B cell (primary cell): ENCODE data around the gene DUSP7. TPM values are rescaled to one million over a fixed set of nuclear protein-coding genes. Genes with fewer than 3 reads are reported as not detected.

Source experiments
- ATAC-seq: fragments of 200-7000 bp; cut with Tn5 transposase; one replicate; pipeline ENCODE4 v1.10.0; 2021; ENCODE audit warnings: low read depth, mild to moderate bottlenecking, moderate number of reproducible peaks, moderate library complexity
- CTCF ChIA-PET: fragments of 350-600 bp; sonication (Branson Sonifier 250); formaldehyde crosslinking; loops from one replicate; lab custom pipeline; 2021; ENCODE audit warnings: antibody characterized with exemption, inconsistent platforms; lab: Charles Lee
- POLR2A ChIA-PET: fragments of 350-600 bp; sonication (Branson Sonifier 250); formaldehyde crosslinking; loops from one replicate; lab custom pipeline; 2021; ENCODE audit warnings: antibody characterized with exemption; lab: Charles Lee
- DNase-seq: peaks from one replicate; pipeline ENCODE4 v3.0.0; 2013
- H2AFZ ChIP-seq: 2 replicates; pipeline ENCODE4 v1.6.1; 2012; ENCODE audit warnings: mild to moderate bottlenecking, low read depth, low read length; ENCODE audit not compliant: insufficient read depth, poor library complexity, severe bottlenecking
- H3K27ac ChIP-seq, 2 donors: 1 replicate in 1 of 2; 2 replicates in 1 of 2; pipeline ENCODE4 v1.5.1; 2012 to 2013; ENCODE audit warnings: low read length in 2 of 2, mild to moderate bottlenecking in 2 of 2, moderate library complexity in 1 of 2
- H3K27me3 ChIP-seq, 4 experiments: fragments of 200-600 bp in 1 of 4; sonication (generic) in 1 of 4; replicated peaks in 1 of 4; 1 replicate in 2 of 4; 2 replicates in 2 of 4; pipeline versions ENCODE4 v1.6.1 to v1.7.0; 2013 to 2016; ENCODE audit warnings: low read length in 3 of 4, mild to moderate bottlenecking in 2 of 4, mixed read lengths in 1 of 4, moderate library complexity in 1 of 4; ENCODE audit not compliant: insufficient read depth in 4 of 4, control insufficient read depth in 3 of 4; ENCODE audit errors: control extremely low read depth in 1 of 4
- H3K36me3 ChIP-seq, 2 experiments: replicated peaks in 1 of 2; 1 replicate in 1 of 2; 2 replicates in 1 of 2; pipeline versions ENCODE4 v1.6.1 to v1.7.1; 2013; ENCODE audit warnings: low read length in 1 of 2; ENCODE audit not compliant: insufficient read depth in 2 of 2, control insufficient read depth in 1 of 2; ENCODE audit errors: control extremely low read depth in 1 of 2, extremely low read depth in 1 of 2
- H3K4me1 ChIP-seq, 2 donors: fragments of 200-600 bp in 1 of 2; sonication (generic) in 1 of 2; 1 replicate in 1 of 2; 2 replicates in 1 of 2; pipeline versions ENCODE4 v1.5.1 to v1.6.1; 2013 to 2017; ENCODE audit warnings: low read length in 2 of 2; ENCODE audit not compliant: control insufficient read depth in 2 of 2, insufficient read depth in 2 of 2
- H3K4me2 ChIP-seq: replicated peaks from 2 replicates; pipeline ENCODE3; 2012; ENCODE audit warnings: mild to moderate bottlenecking, low read depth, low read length; ENCODE audit not compliant: poor library complexity, severe bottlenecking
- H3K4me3 ChIP-seq, 5 experiments: fragments of 200-600 bp in 1 of 5; sonication (generic) in 1 of 5; 1 replicate in 3 of 5; 2 replicates in 2 of 5; pipeline versions ENCODE4 v1.5.1 to v1.7.0; 2011 to 2016; ENCODE audit warnings: low read length in 4 of 5, mild to moderate bottlenecking in 4 of 5, low read depth in 2 of 5, control low read depth in 1 of 5, moderate library complexity in 1 of 5; ENCODE audit not compliant: insufficient read depth in 1 of 5; ENCODE audit errors: control extremely low read depth in 1 of 5, extremely low read depth in 1 of 5
- H3K79me2 ChIP-seq: fragments of 200-600 bp; sonication (generic); one replicate; pipeline ENCODE4 v1.6.0; 2016; ENCODE audit warnings: low read length; ENCODE audit not compliant: control insufficient read depth, insufficient read depth
- H3K9ac ChIP-seq: fragments of 200-600 bp; sonication (generic); 2 replicates; pipeline ENCODE4 v1.6.1; 2017; ENCODE audit warnings: mild to moderate bottlenecking, low read length, moderate library complexity
- H3K9me3 ChIP-seq, 3 donors: one replicate each; pipeline versions ENCODE4 v1.6.1 to v1.7.1; 2013; ENCODE audit warnings: low read length in 2 of 3; ENCODE audit not compliant: control insufficient read depth in 2 of 3, insufficient read depth in 1 of 3; ENCODE audit errors: control extremely low read depth in 1 of 3
- H4K20me1 ChIP-seq: 2 replicates; pipeline ENCODE4 v1.6.0; 2012; ENCODE audit warnings: mild to moderate bottlenecking, low read length; ENCODE audit not compliant: insufficient read depth, control insufficient read depth, poor library complexity, severe bottlenecking
- H3K27ac Mint-ChIP-seq: one replicate; pipeline ENCODE4 v1.8.0; 2021; ENCODE audit warnings: mixed read lengths
- H3K27me3 Mint-ChIP-seq: one replicate; pipeline ENCODE4 v1.8.0; 2021; ENCODE audit warnings: mixed read lengths
- H3K4me1 Mint-ChIP-seq: one replicate; pipeline ENCODE4 v1.8.0; 2021; ENCODE audit warnings: mixed read lengths
- H3K4me3 Mint-ChIP-seq: one replicate; pipeline ENCODE4 v1.8.0; 2021; ENCODE audit warnings: mixed read lengths
- H3K9me3 Mint-ChIP-seq: one replicate; pipeline ENCODE4 v1.8.0; 2022; ENCODE audit warnings: mixed read lengths; ENCODE audit not compliant: insufficient read depth
- EZH2 ChIP-seq: IDR thresholded peaks from 2 replicates; pipeline ENCODE4 v1.6.1; 2012; ENCODE audit warnings: borderline replicate concordance, low read depth, mild to moderate bottlenecking, moderate library complexity, low read length; ENCODE audit not compliant: insufficient read depth, poor library complexity, severe bottlenecking
- WGBS: methylation state at CpG from one replicate; pipeline ENCODE4 v1.1.5; 2013; ENCODE audit warnings: missing lambda C conversion rate; ENCODE audit not compliant: insufficient coverage; 5-methylcytosine and 5-hydroxymethylcytosine counted together
- intact Hi-C: fragments of 100-400 bp; cut with micrococcal nuclease; formaldehyde crosslinking; loops from one replicate; pipeline ENCODE4 v1.10.0; 2022
- polyA plus RNA-seq: library from polyadenylated mRNA; depleted of rRNA; stranded (reverse); fragments of >200 nt; gene quantifications from 2 replicates; pipeline ENCODE4 v1.2.3, GENCODE V29; 2012
- total RNA-seq, 2 donors: library from RNA; stranded (reverse); fragments of 120-200 nt in 1 of 2; gene quantifications; 1 replicate in 1 of 2; 2 replicates in 1 of 2; pipeline versions ENCODE4 v1.2.3 to v1.2.4, GENCODE V29; 2013 to 2022
- TF ChIP-seq, protein P1 (sequence below): fragments of 200-600 bp; IDR thresholded peaks from one replicate; pipeline ENCODE4 v1.8.0; 2022; ENCODE audit warnings: antibody characterized with exemption, mild to moderate bottlenecking

The DUSP7 gene
- total and polyA plus RNA-seq, 2 donors (not counting 1 experiment from before 2014, with no cell fraction given) = 5.1 to 6.9 TPM

DNA sequence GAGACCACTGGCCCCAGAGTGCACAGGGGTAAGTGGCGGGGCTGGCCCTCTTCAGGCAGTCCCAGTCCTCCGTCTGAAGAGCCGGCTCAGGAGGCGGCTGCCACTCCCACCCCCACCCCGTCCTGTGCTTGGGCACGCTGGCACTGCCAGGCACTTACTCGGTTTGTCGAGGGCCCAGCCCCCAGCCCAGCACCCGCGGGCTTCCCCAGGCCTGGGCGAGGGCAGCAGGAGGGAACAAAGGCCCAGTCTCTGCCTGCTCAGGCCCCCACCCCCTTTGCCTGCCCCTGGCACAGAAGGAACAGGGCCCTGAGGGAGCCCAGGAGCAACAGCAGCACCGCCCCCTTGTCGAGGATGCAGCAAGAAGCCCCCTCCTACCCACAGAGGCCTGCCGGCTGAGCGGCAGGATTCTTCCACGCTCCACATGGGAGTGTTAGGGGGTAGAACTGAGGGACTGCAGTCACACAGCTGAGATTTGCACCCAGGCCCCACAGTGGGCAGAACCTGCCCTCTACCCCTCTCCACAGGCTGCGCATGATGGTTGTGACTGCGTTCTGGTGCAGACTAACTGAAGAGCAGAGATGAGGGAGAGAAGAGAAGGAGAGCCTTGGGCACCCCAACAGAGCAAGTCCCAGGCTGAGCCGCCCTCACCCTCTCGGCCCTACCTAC is 8.9 kb downstream of the DUSP7 start:
- intact Hi-C loops = no loop called here
- Histone ChIP-seq H3K36me3 (peaks cover 0 to 13% of the 10 kb centered on the region in 2 experiments), H3K9ac (no peak overlapping the region), H3K9me3 (no peaks in the 10 kb centered on the region), H3K27me3 (no peaks in the 10 kb centered on the region), H3K4me3 (no peak overlapping the region), H3K79me2 (no peaks in the 10 kb centered on the region), H2AFZ (no peak overlapping the region), H3K27ac (no peak overlapping the region), H3K4me1 (peaks cover 12 to 14% of the 10 kb centered on the region in 2 donors), H4K20me1 (no peaks in the 10 kb centered on the region), H3K4me2 (no peak overlapping the region)
- H3K27me3 Mint-ChIP-seq = no peaks in the 10 kb centered on the region
- 96% methylated on average over 15 of the region's 20 CpGs for WGBS
- ATAC-seq (no peak), DNase-seq (no peak)
- H3K4me1 Mint-ChIP-seq = peaks cover 8% of the 10 kb centered on the region
- no peaks in the 10 kb centered on the region for H3K9me3 Mint-ChIP-seq
- TF ChIP-seq, protein P1, sequence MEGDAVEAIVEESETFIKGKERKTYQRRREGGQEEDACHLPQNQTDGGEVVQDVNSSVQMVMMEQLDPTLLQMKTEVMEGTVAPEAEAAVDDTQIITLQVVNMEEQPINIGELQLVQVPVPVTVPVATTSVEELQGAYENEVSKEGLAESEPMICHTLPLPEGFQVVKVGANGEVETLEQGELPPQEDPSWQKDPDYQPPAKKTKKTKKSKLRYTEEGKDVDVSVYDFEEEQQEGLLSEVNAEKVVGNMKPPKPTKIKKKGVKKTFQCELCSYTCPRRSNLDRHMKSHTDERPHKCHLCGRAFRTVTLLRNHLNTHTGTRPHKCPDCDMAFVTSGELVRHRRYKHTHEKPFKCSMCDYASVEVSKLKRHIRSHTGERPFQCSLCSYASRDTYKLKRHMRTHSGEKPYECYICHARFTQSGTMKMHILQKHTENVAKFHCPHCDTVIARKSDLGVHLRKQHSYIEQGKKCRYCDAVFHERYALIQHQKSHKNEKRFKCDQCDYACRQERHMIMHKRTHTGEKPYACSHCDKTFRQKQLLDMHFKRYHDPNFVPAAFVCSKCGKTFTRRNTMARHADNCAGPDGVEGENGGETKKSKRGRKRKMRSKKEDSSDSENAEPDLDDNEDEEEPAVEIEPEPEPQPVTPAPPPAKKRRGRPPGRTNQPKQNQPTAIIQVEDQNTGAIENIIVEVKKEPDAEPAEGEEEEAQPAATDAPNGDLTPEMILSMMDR = no peak
- TF ChIP-seq EZH2 = no peak
- H3K4me3 Mint-ChIP-seq = no peak overlapping the region
- H3K27ac Mint-ChIP-seq = no peak overlapping the region
- ChIA-PET CTCF (no interaction called here), POLR2A (no interaction called here)

DNA sequence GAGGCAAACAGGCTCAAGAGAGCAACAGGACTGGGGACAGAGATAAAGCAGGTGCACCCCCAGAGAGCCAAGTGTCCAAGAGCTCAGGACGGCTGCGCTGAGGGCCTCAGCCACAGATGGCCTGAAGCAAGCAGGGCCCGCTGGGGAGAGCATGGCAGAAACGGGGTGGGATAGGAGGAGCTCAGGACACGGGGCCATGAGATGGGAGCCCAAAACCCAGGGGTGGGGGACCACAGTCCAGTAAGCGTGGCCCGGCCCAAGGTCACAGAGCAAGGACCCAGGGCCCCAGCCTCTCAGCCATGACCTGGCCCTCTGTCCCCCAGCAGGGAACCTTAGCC is 9.5 kb downstream of the DUSP7 start:
- DNase-seq (no peak), ATAC-seq (no peak)
- WGBS = 95% methylated on average over 7 of the region's 7 CpGs
- Mint-ChIP-seq H3K4me3 (no peak overlapping the region), H3K9me3 (no peaks in the 10 kb centered on the region), H3K27me3 (no peaks in the 10 kb centered on the region), H3K4me1 (peaks cover 3% of the 10 kb centered on the region), H3K27ac (no peak overlapping the region)
- Histone ChIP-seq H4K20me1 (no peaks in the 10 kb centered on the region), H3K36me3 (peaks cover 0 to 13% of the 10 kb centered on the region in 2 experiments), H3K9me3 (no peaks in the 10 kb centered on the region), H3K79me2 (no peaks in the 10 kb centered on the region), H3K27me3 (no peaks in the 10 kb centered on the region), H3K4me1 (peaks cover 7 to 9% of the 10 kb centered on the region in 2 donors), H3K9ac (no peak overlapping the region), H3K4me2 (no peak overlapping the region), H3K4me3 (no peak overlapping the region), H2AFZ (no peak overlapping the region), H3K27ac (no peak overlapping the region)
- POLR2A ChIA-PET = no interaction called here
- no peak for TF ChIP-seq EZH2
- TF ChIP-seq, protein P1 = no peak
- intact Hi-C loops = no loop called here
- CTCF ChIA-PET = no interaction called here
